K562 treated with DMSO at 1 percent for 12 hours (cell line): ENCODE data around the gene MAB21L2. TPM values are rescaled to one million over a fixed set of nuclear protein-coding genes. Genes with fewer than 3 reads are reported as not detected.

ENCODE experiments used
- total RNA-seq: library from RNA; unstranded; fragments of 300-600 nt; gene quantifications from 2 replicates; pipeline ENCODE4 v1.2.3, GENCODE V29; 2022; ENCODE audit not compliant: insufficient read depth

The MAB21L2 gene
- total RNA-seq: not detected in 2 replicates

GRCh38 chr4:150582146-150582872, at the start of gene MAB21L2:
Gene MAB21L2, plus strand, starts transcription at chr4:150582151. Its CDS starts 879 bp downstream, at chr4:150583030.

